Activated CD8-positive, alpha-beta T cell treated with anti-CD3 and anti-CD28 coated beads for 36 hours (primary cell): Measurements from ENCODE around the gene ACTN1. TPM values are rescaled to one million over a fixed set of nuclear protein-coding genes. Genes with fewer than 3 reads are reported as not detected.

ENCODE experiments used
- ATAC-seq: fragments of 200-7000 bp; cut with Tn5 transposase; one replicate; pipeline ENCODE4 v1.10.0; 2021; ENCODE audit warnings: mild to moderate bottlenecking, moderate library complexity
- CTCF ChIA-PET: fragments of 350-600 bp; sonication (Branson Sonifier 250); formaldehyde crosslinking; loops from one replicate; lab custom pipeline; 2021; ENCODE audit warnings: antibody characterized with exemption; lab: Charles Lee
- POLR2A ChIA-PET: fragments of 350-600 bp; sonication (Branson Sonifier 250); formaldehyde crosslinking; loops from one replicate; lab custom pipeline; 2021; ENCODE audit warnings: antibody characterized with exemption; lab: Charles Lee
- DNase-seq: peaks from one replicate; pipeline ENCODE4 v3.0.0-alpha.2; 2020
- H3K27ac Mint-ChIP-seq: one replicate; pipeline ENCODE4 v1.8.0; 2021; ENCODE audit warnings: mild to moderate bottlenecking, mixed read lengths
- H3K27me3 Mint-ChIP-seq: one replicate; pipeline ENCODE4 v1.8.0; 2021; ENCODE audit warnings: mixed read lengths
- H3K36me3 Mint-ChIP-seq: one replicate; pipeline ENCODE4 v1.8.0; 2021; ENCODE audit warnings: low read depth, mixed read lengths
- H3K4me1 Mint-ChIP-seq: one replicate; pipeline ENCODE4 v1.8.0; 2021; ENCODE audit warnings: low read depth, mixed read lengths
- H3K4me3 Mint-ChIP-seq: one replicate; pipeline ENCODE4 v1.8.0; 2021; ENCODE audit warnings: mild to moderate bottlenecking, moderate library complexity, mixed read lengths
- H3K9me3 Mint-ChIP-seq: one replicate; pipeline ENCODE4 v1.8.0; 2021; ENCODE audit warnings: mixed read lengths
- intact Hi-C: fragments of 100-400 bp; cut with micrococcal nuclease; formaldehyde crosslinking; loops from one replicate; pipeline ENCODE4 v1.10.0; 2022
- total RNA-seq, 2 experiments: library from RNA; stranded (reverse); gene quantifications; one replicate each; pipeline ENCODE4 v1.2.3, GENCODE V29; 2021
- TF ChIP-seq, protein P1 (sequence below): fragments of 200-600 bp; IDR thresholded peaks from one replicate; pipeline ENCODE4 v1.8.0; 2022; ENCODE audit warnings: antibody characterized with exemption, mild to moderate bottlenecking

The ACTN1 gene
- total RNA-seq, 2 experiments from 2014 or later, result 214 TPM

GRCh38 chr14:68896132-68896531 is 83.0 kb downstream of the ACTN1 start:
- H3K27me3 Mint-ChIP-seq, result no peaks in the 10 kb centered on the region
- CTCF ChIA-PET, result interaction anchor here (1.1 to 4.6 kb wide), 3 partner anchors 16 to 52 kb away, joined by 3 to 26 read pairs (median 14); no protein-coding TSS in a partner anchor
- H3K9me3 Mint-ChIP-seq, result no peaks in the 10 kb centered on the region
- intact Hi-C loops, result no loop called here
- H3K4me1 Mint-ChIP-seq, result peaks cover 47% of the 10 kb centered on the region
- no peak overlapping the region for H3K4me3 Mint-ChIP-seq
- peaks cover 50% of the 10 kb centered on the region for H3K36me3 Mint-ChIP-seq
- ATAC-seq (no peak), DNase-seq (no peak)
- POLR2A ChIA-PET, result no interaction called here
- H3K27ac Mint-ChIP-seq, result no peak overlapping the region
- TF ChIP-seq, protein P1, sequence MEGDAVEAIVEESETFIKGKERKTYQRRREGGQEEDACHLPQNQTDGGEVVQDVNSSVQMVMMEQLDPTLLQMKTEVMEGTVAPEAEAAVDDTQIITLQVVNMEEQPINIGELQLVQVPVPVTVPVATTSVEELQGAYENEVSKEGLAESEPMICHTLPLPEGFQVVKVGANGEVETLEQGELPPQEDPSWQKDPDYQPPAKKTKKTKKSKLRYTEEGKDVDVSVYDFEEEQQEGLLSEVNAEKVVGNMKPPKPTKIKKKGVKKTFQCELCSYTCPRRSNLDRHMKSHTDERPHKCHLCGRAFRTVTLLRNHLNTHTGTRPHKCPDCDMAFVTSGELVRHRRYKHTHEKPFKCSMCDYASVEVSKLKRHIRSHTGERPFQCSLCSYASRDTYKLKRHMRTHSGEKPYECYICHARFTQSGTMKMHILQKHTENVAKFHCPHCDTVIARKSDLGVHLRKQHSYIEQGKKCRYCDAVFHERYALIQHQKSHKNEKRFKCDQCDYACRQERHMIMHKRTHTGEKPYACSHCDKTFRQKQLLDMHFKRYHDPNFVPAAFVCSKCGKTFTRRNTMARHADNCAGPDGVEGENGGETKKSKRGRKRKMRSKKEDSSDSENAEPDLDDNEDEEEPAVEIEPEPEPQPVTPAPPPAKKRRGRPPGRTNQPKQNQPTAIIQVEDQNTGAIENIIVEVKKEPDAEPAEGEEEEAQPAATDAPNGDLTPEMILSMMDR, result no peak

DNA sequence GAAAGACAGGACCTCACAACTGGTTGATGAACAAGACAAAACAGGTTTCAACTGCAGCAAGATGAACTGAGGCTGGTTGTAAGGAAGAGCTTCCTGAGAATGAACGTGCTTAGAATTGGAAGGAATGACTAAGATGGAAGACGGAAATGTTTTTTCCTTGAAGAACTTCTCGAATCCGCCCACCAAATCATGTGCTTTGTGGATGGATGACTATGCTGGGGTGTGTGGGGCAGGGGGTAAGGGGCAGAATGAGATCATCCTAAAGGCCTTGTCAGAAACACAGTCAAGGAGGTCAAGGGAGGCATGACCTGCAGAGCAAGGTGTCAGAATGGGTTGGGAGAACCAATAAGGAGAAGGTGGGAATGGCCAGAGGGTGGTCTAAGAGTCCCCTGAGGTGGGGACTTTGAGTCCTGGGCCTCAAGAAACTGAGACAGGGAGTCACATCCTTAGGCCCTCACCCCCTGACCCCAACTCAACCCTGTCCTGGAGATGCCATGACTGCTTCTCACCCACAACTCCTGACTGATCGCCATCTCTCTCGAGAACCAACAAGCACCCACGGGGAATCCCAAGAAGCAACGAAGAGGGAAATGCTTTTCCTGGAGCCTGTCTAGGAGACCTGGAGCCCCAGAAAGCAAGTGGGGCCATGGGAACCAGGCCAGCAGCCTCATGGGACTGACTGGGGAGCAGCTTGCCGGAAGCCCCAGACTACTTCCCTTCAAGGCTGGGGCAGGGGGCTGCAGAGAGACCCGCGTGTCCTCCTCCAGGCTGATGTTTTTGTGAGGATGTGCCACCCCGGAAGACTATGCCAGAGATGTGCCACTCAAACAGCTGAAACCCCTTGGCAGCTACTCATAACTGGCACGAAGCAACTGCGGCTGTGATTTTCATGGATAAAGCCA is 84.0 kb downstream of the ACTN1 start:
- DNase-seq, result no peak
- TF ChIP-seq, protein P1, result no peak
- H3K4me3 Mint-ChIP-seq, result no peak overlapping the region
- H3K27ac Mint-ChIP-seq, result peak overlapping the region; percentile 52
- peaks cover 38% of the 10 kb centered on the region for H3K4me1 Mint-ChIP-seq
- no peaks in the 10 kb centered on the region for H3K9me3 Mint-ChIP-seq
- intact Hi-C loops, result no loop called here
- H3K36me3 Mint-ChIP-seq, result peaks cover 46% of the 10 kb centered on the region
- no peak for ATAC-seq
- POLR2A ChIA-PET, result no interaction called here
- no peaks in the 10 kb centered on the region for H3K27me3 Mint-ChIP-seq
- CTCF ChIA-PET, result interaction anchor here (1.1 to 4.6 kb wide), 3 partner anchors 17 to 51 kb away, joined by 3 to 26 read pairs (median 14); no protein-coding TSS in a partner anchor

- intact Hi-C loops, result no loop called here
- ChIA-PET CTCF (interaction anchor here (4.6 kb wide), 1 partner anchor 18 kb away, joined by 26 read pairs; no protein-coding TSS in a partner anchor), POLR2A (no interaction called here)
- TF ChIP-seq, protein P1, result no peak
- Mint-ChIP-seq H3K36me3 (peaks cover 45% of the 10 kb centered on the region), H3K27ac (no peak overlapping the region), H3K4me1 (peaks cover 29% of the 10 kb centered on the region), H3K27me3 (no peaks in the 10 kb centered on the region), H3K4me3 (no peak overlapping the region), H3K9me3 (no peaks in the 10 kb centered on the region)
- ATAC-seq (no peak), DNase-seq (no peak)
These were observed 85.0 kb downstream of the ACTN1 start for GRCh38 chr14:68894123-68894522.

DNA sequence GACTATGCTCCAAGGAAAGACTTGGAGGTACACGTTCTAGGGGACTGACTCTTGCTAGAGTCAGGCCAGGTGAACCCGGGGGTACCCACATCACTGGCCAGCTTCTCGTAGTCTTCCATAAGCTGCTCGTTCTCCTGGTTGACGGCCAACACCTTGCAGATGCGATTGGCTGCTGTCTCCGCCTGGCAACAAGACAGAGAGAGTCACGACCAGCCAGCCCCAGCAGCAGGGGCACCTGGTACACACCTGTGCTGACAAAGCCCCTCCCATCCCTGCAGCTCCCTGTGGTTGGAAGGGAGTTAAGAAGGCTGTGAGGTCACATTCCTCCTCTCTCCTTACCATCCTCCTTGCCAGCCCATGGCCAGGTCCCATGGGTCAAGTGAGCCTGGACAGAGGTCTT is 85.5 kb downstream of the ACTN1 start:
- ChIA-PET CTCF (interaction anchor here (0.8 kb wide), 1 partner anchor 112 kb away, joined by 3 read pairs; no protein-coding TSS in a partner anchor), POLR2A (no interaction called here)
- ATAC-seq (no peak), DNase-seq (no peak)
- Mint-ChIP-seq H3K27ac (no peak overlapping the region), H3K36me3 (peaks cover 50% of the 10 kb centered on the region), H3K9me3 (no peaks in the 10 kb centered on the region), H3K4me3 (no peak overlapping the region), H3K27me3 (no peaks in the 10 kb centered on the region), H3K4me1 (peaks cover 25% of the 10 kb centered on the region)
- intact Hi-C loops, result no loop called here
- TF ChIP-seq, protein P1, result no peak

DNA sequence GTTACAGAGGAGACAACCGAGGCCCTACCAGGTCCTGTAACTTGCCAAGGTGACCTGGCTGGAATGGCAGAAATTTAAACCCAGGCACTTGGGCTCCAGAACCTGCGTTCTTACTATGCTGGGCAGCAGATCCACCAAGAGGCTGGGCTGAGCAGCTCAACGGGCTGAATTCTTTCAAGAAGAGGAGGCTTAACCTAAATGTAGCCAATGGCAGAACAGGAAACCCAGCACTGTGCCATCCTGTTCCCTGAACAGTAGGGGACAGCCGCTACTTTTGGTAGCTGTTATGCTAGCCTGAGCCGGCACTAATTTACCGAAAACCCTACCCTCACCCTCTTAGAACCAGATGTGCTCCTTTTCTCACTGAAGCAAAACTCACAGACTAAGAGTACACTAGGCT is 86.1 kb downstream of the ACTN1 start:
- Mint-ChIP-seq H3K4me3 (no peak overlapping the region), H3K4me1 (peaks cover 19% of the 10 kb centered on the region), H3K27ac (no peak overlapping the region), H3K27me3 (no peaks in the 10 kb centered on the region), H3K36me3 (peaks cover 50% of the 10 kb centered on the region), H3K9me3 (no peaks in the 10 kb centered on the region)
- CTCF ChIA-PET, result interaction anchor here (0.8 kb wide), 1 partner anchor 112 kb away, joined by 3 read pairs; no protein-coding TSS in a partner anchor
- POLR2A ChIA-PET, result no interaction called here
- DNase-seq (no peak), ATAC-seq (no peak)
- TF ChIP-seq, protein P1, result no peak
- intact Hi-C loops, result no loop called here
